Trophoblast cell (in vitro differentiated cells and primary cell): ENCODE results near the gene LTB.

Source experiments
- DNase-seq, 2 donors: peaks; one replicate each; pipeline ENCODE4 v3.0.0-alpha.2; 2016
- H2AFZ ChIP-seq: 2 replicates; pipeline ENCODE4 v1.6.1; 2013; ENCODE audit warnings: low read length, moderate library complexity, mild to moderate bottlenecking; ENCODE audit not compliant: insufficient read depth, poor library complexity
- H2AK5ac ChIP-seq: 2 replicates; pipeline ENCODE4 v1.6.1; 2013; ENCODE audit warnings: mild to moderate bottlenecking, low read length
- H2BK120ac ChIP-seq: 2 replicates; pipeline ENCODE4 v1.6.1; 2013; ENCODE audit warnings: low read length, mild to moderate bottlenecking, moderate library complexity; ENCODE audit not compliant: insufficient read depth, poor library complexity
- H2BK12ac ChIP-seq: 2 replicates; pipeline ENCODE4 v1.6.1; 2013; ENCODE audit warnings: mild to moderate bottlenecking, low read length, moderate library complexity
- H2BK5ac ChIP-seq: 2 replicates; pipeline ENCODE4 v1.6.1; 2013; ENCODE audit warnings: low read length, low read depth, moderate library complexity, mild to moderate bottlenecking; ENCODE audit not compliant: poor library complexity
- H3K14ac ChIP-seq: 2 replicates; pipeline ENCODE4 v1.6.1; 2013; ENCODE audit warnings: mild to moderate bottlenecking, low read length
- H3K18ac ChIP-seq: 2 replicates; pipeline ENCODE4 v1.6.1; 2013; ENCODE audit warnings: mild to moderate bottlenecking, low read length
- H3K23ac ChIP-seq: 2 replicates; pipeline ENCODE4 v1.6.1; 2013; ENCODE audit warnings: low read length
- H3K27ac ChIP-seq: 2 replicates; pipeline ENCODE4 v1.5.1; 2013; ENCODE audit warnings: low read depth, mild to moderate bottlenecking, inconsistent platforms, low read length, moderate library complexity
- H3K27me3 ChIP-seq: 2 replicates; pipeline ENCODE4 v1.6.1; 2013; ENCODE audit warnings: inconsistent platforms, mild to moderate bottlenecking, low read length, moderate library complexity; ENCODE audit not compliant: insufficient read depth
- H3K36me3 ChIP-seq, 2 experiments: 1 replicate in 1 of 2; 2 replicates in 1 of 2; pipeline ENCODE4 v1.6.1; 2013; ENCODE audit warnings: low read length in 2 of 2, mild to moderate bottlenecking in 2 of 2, moderate library complexity in 1 of 2; ENCODE audit not compliant: insufficient read depth in 2 of 2, control insufficient read depth in 1 of 2
- H3K4ac ChIP-seq: 2 replicates; pipeline ENCODE4 v1.6.1; 2013; ENCODE audit warnings: low read depth, mild to moderate bottlenecking, low read length, moderate library complexity
- H3K4me1 ChIP-seq, 2 experiments: 1 replicate in 1 of 2; 2 replicates in 1 of 2; pipeline ENCODE4 v1.6.1; 2013; ENCODE audit warnings: low read length in 2 of 2, mild to moderate bottlenecking in 2 of 2, moderate library complexity in 1 of 2; ENCODE audit not compliant: insufficient read depth in 2 of 2, control insufficient read depth in 1 of 2
- H3K4me2 ChIP-seq: 2 replicates; pipeline ENCODE4 v1.6.1; 2013; ENCODE audit warnings: inconsistent platforms, mild to moderate bottlenecking, low read length, moderate library complexity
- H3K4me3 ChIP-seq: 2 replicates; pipeline ENCODE4 v1.5.1; 2013; ENCODE audit warnings: mild to moderate bottlenecking, low read depth, low read length, inconsistent platforms
- H3K79me1 ChIP-seq: one replicate; pipeline ENCODE4 v1.6.1; 2013; ENCODE audit warnings: low read length
- H3K79me2 ChIP-seq: 2 replicates; pipeline ENCODE4 v1.6.1; 2013; ENCODE audit warnings: low read length, mild to moderate bottlenecking; ENCODE audit not compliant: control insufficient read depth, insufficient read depth, poor library complexity
- H3K9ac ChIP-seq: 2 replicates; pipeline ENCODE4 v1.6.1; 2013; ENCODE audit warnings: mild to moderate bottlenecking, low read length
- H3K9me3 ChIP-seq: 2 replicates; pipeline ENCODE4 v1.6.1; 2013; ENCODE audit warnings: low read depth, mild to moderate bottlenecking, control low read depth, inconsistent platforms, low read length; ENCODE audit not compliant: insufficient read depth
- H4K12ac ChIP-seq: 2 replicates; pipeline ENCODE4 v1.6.1; 2013; ENCODE audit warnings: low read depth, mild to moderate bottlenecking, low read length, moderate library complexity
- H4K8ac ChIP-seq: 2 replicates; pipeline ENCODE4 v1.6.1; 2013; ENCODE audit warnings: low read depth, mild to moderate bottlenecking, low read length, moderate library complexity
- H4K91ac ChIP-seq: one replicate; pipeline ENCODE4 v1.6.1; 2013; ENCODE audit warnings: low read depth, mild to moderate bottlenecking, low read length, moderate library complexity
- WGBS: extraction: QIAGEN DNeasy Blood & Tissue Kit; methylation state at CpG from one replicate; pipeline ENCODE4 v1.1.7; 2013; ENCODE audit warnings: missing lambda C conversion rate; ENCODE audit not compliant: insufficient read length, insufficient coverage; ENCODE audit errors: extremely low coverage; 5-methylcytosine and 5-hydroxymethylcytosine counted together

Gene LTB

GRCh38 chr6:31629014-31629413 is 46.8 kb upstream of the LTB start:
- H3K27ac ChIP-seq: no peak overlapping the region
- H3K27me3 ChIP-seq: no peaks in the 10 kb centered on the region
- H2AFZ ChIP-seq: no peak overlapping the region
- no peak overlapping the region for H2BK12ac ChIP-seq
- no peak overlapping the region for H3K4ac ChIP-seq
- WGBS: no CpG with 5 or more reads among the region's 7 CpGs
- H3K4me2 ChIP-seq: no peak overlapping the region
- no peaks in the 10 kb centered on the region for H3K79me1 ChIP-seq
- no peak overlapping the region for H4K8ac ChIP-seq
- H3K36me3 ChIP-seq: peaks cover 93 to 98% of the 10 kb centered on the region in 2 experiments
- no peak overlapping the region for H2AK5ac ChIP-seq
- no peak overlapping the region for H3K4me3 ChIP-seq
- H3K14ac ChIP-seq: no peak overlapping the region
- H3K9me3 ChIP-seq: no peaks in the 10 kb centered on the region
- no peaks in the 10 kb centered on the region for H3K4me1 ChIP-seq
- DNase-seq: no peak
- no peak overlapping the region for H2BK5ac ChIP-seq
- no peak overlapping the region for H3K9ac ChIP-seq
- H3K79me2 ChIP-seq: no peaks in the 10 kb centered on the region
- H2BK120ac ChIP-seq: no peak overlapping the region
- H4K12ac ChIP-seq: no peak overlapping the region
- H3K18ac ChIP-seq: no peak overlapping the region
- H4K91ac ChIP-seq: no peak overlapping the region
- no peak overlapping the region for H3K23ac ChIP-seq

- peaks cover 91 to 95% of the 10 kb centered on the region in 2 experiments for H3K36me3 ChIP-seq
- H4K12ac ChIP-seq: no peak overlapping the region
- H3K9ac ChIP-seq: no peak overlapping the region
- H3K79me1 ChIP-seq: no peaks in the 10 kb centered on the region
- no peaks in the 10 kb centered on the region for H3K9me3 ChIP-seq
- no peaks in the 10 kb centered on the region for H3K27me3 ChIP-seq
- peaks cover 2% of the 10 kb centered on the region for H3K79me2 ChIP-seq
- H3K4ac ChIP-seq: no peak overlapping the region
- H2AK5ac ChIP-seq: no peak overlapping the region
- WGBS: no CpG with 5 or more reads among the region's 19 CpGs
- DNase-seq: no peak
- no peak overlapping the region for H3K4me3 ChIP-seq
- no peak overlapping the region for H3K18ac ChIP-seq
- no peak overlapping the region for H3K4me2 ChIP-seq
- no peak overlapping the region for H2BK5ac ChIP-seq
- H4K8ac ChIP-seq: no peak overlapping the region
- H3K27ac ChIP-seq: no peak overlapping the region
- no peak overlapping the region for H4K91ac ChIP-seq
- no peak overlapping the region for H3K14ac ChIP-seq
- peaks cover 0 to under 1% of the 10 kb centered on the region in 2 experiments for H3K4me1 ChIP-seq
- H3K23ac ChIP-seq: no peak overlapping the region
- no peak overlapping the region for H2BK12ac ChIP-seq
- H2BK120ac ChIP-seq: no peak overlapping the region
- H2AFZ ChIP-seq: no peak overlapping the region
Observed at GRCh38 chr6:31627690-31628287, 45.6 kb upstream of the LTB start.

GRCh38 chr6:31626952-31627351 is 44.7 kb upstream of the LTB start:
- Histone ChIP-seq H3K36me3 (peaks cover 85 to 87% of the 10 kb centered on the region in 2 experiments), H3K23ac (no peak overlapping the region), H3K9me3 (no peaks in the 10 kb centered on the region), H4K91ac (no peak overlapping the region), H2BK5ac (no peak overlapping the region), H3K18ac (no peak overlapping the region), H3K4ac (no peak overlapping the region), H3K4me1 (peaks cover 4 to 6% of the 10 kb centered on the region in 2 experiments), H3K27ac (no peak overlapping the region), H3K14ac (no peak overlapping the region), H4K8ac (no peak overlapping the region), H3K79me1 (no peaks in the 10 kb centered on the region), H3K79me2 (peaks cover 8% of the 10 kb centered on the region), H3K4me3 (no peak overlapping the region), H2BK12ac (no peak overlapping the region), H2AK5ac (no peak overlapping the region), H3K27me3 (no peaks in the 10 kb centered on the region), H4K12ac (no peak overlapping the region), H2AFZ (no peak overlapping the region), H3K9ac (no peak overlapping the region), H3K4me2 (no peak overlapping the region), H2BK120ac (no peak overlapping the region)
- WGBS: no CpG with 5 or more reads among the region's 10 CpGs
- no peak for DNase-seq

GRCh38 chr6:31624070-31624469 is 41.8 kb upstream of the LTB start:
- Histone ChIP-seq H3K23ac (no peak overlapping the region), H4K8ac (no peak overlapping the region), H3K27ac (no peak overlapping the region), H3K4me1 (peaks cover 4 to 7% of the 10 kb centered on the region in 2 experiments), H3K9me3 (no peaks in the 10 kb centered on the region), H3K36me3 (peaks cover 56 to 58% of the 10 kb centered on the region in 2 experiments), H3K4me3 (no peak overlapping the region), H2BK120ac (no peak overlapping the region), H3K4me2 (no peak overlapping the region), H2BK12ac (no peak overlapping the region), H2AK5ac (no peak overlapping the region), H3K9ac (no peak overlapping the region), H2AFZ (no peak overlapping the region), H3K14ac (no peak overlapping the region), H2BK5ac (no peak overlapping the region), H4K91ac (no peak overlapping the region), H3K27me3 (no peaks in the 10 kb centered on the region), H3K79me1 (peaks cover 7% of the 10 kb centered on the region), H3K4ac (no peak overlapping the region), H3K79me2 (peaks cover 17% of the 10 kb centered on the region), H3K18ac (no peak overlapping the region), H4K12ac (no peak overlapping the region)
- DNase-seq: no peak
- WGBS: no CpG with 5 or more reads among the region's 10 CpGs
